Cardiac muscle cell (in vitro differentiated cells and primary cell): ENCODE measurements around the gene ECHS1. TPM values are rescaled to one million over a fixed set of nuclear protein-coding genes. Genes with fewer than 3 reads are reported as not detected.

Source experiments
- DNase-seq, 2 donors: peaks; one replicate each; pipeline versions ENCODE4 v3.0.0 to v3.0.0-alpha.2; 2010 to 2017; ENCODE audit warnings: low read depth in 1 of 2, low spot score in 1 of 2
- H3K27ac ChIP-seq: fragments of 200-600 bp; sonication (generic); 2 replicates; pipeline ENCODE4 v1.5.1; 2016
- H3K27me3 ChIP-seq: fragments of 200-600 bp; sonication (generic); 2 replicates; pipeline ENCODE4 v1.6.0; 2016; ENCODE audit warnings: control low read depth
- H3K36me3 ChIP-seq: fragments of 200-600 bp; sonication (generic); 2 replicates; pipeline ENCODE4 v1.5.1; 2016; ENCODE audit warnings: control low read depth
- H3K4me1 ChIP-seq: fragments of 200-600 bp; sonication (generic); 2 replicates; pipeline ENCODE4 v1.8.1; 2017; ENCODE audit warnings: low read depth, mild to moderate bottlenecking, mixed run types
- H3K4me3 ChIP-seq: fragments of 200-600 bp; sonication (generic); 2 replicates; pipeline ENCODE4 v1.5.1; 2016; ENCODE audit warnings: mild to moderate bottlenecking
- H3K9me3 ChIP-seq: fragments of 200-600 bp; sonication (generic); 2 replicates; pipeline ENCODE4 v1.5.1; 2017; ENCODE audit warnings: low read depth, mild to moderate bottlenecking, control low read depth
- polyA plus RNA-seq: library from polyadenylated mRNA; unstranded; fragments of >200 nt; fragmentation: Nextera tagmentation; extraction: Ambion mirVana; gene quantifications from 2 replicates; pipeline ENCODE4 v1.2.1, GENCODE V29; 2016
- total RNA-seq: library from RNA; depleted of rRNA; stranded (reverse); fragments of >200 nt; gene quantifications from 2 replicates; pipeline ENCODE4 v1.2.3, GENCODE V29; 2016
- TF ChIP-seq, protein P1 (sequence below): IDR thresholded peaks from 2 replicates; pipeline ENCODE4 v1.5.1; 2012; ENCODE audit warnings: low read depth, mild to moderate bottlenecking, low read length

ECHS1 gene
- total and polyA plus RNA-seq, 2 experiments from 2014 or later: 111 to 243 TPM

DNA sequence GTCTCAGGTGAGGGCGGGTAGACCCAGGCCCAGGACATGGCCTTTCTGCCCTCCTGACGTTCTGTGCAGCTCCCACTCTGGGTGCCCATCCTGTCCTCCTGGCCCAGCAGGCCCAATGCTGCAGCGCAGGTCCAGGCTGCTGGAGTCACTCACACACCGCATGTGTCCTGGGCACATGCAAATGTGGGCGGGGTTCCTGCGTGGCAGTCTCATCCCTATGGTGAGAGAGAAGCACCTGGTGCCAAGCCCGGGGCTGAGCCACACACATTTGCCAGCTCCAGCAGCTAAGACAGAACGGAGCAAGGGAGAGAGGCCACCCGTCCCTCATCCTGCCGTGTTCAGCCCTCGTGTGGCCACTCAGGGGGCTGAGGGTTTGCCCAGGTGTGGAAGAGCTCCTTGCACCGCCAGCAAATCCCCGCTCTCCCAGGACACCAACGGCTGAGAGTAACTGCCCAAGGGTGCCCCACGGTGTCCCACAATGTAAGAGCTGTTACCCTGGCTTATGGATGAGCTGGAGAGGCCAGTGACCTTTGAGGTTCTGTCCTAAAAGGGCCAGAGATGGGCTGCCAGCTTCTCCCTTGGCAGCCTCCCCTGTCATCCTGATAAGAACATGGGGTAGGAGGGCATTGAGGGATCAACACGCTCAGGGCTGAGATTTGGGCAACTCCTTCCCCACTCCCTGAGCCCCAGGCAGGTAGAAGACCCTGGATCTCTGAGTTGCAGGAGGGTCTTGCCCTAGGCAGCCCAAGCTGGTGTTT lies 19.8 kb downstream of the ECHS1 start:
- H3K36me3 ChIP-seq: no peaks in the 10 kb centered on the region
- TF ChIP-seq, protein P1, sequence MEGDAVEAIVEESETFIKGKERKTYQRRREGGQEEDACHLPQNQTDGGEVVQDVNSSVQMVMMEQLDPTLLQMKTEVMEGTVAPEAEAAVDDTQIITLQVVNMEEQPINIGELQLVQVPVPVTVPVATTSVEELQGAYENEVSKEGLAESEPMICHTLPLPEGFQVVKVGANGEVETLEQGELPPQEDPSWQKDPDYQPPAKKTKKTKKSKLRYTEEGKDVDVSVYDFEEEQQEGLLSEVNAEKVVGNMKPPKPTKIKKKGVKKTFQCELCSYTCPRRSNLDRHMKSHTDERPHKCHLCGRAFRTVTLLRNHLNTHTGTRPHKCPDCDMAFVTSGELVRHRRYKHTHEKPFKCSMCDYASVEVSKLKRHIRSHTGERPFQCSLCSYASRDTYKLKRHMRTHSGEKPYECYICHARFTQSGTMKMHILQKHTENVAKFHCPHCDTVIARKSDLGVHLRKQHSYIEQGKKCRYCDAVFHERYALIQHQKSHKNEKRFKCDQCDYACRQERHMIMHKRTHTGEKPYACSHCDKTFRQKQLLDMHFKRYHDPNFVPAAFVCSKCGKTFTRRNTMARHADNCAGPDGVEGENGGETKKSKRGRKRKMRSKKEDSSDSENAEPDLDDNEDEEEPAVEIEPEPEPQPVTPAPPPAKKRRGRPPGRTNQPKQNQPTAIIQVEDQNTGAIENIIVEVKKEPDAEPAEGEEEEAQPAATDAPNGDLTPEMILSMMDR: no peak
- no peaks in the 10 kb centered on the region for H3K4me1 ChIP-seq
- H3K27ac ChIP-seq: no peak overlapping the region
- no peaks in the 10 kb centered on the region for H3K27me3 ChIP-seq
- DNase-seq: no peak
- no peak overlapping the region for H3K4me3 ChIP-seq
- H3K9me3 ChIP-seq: no peaks in the 10 kb centered on the region

DNA sequence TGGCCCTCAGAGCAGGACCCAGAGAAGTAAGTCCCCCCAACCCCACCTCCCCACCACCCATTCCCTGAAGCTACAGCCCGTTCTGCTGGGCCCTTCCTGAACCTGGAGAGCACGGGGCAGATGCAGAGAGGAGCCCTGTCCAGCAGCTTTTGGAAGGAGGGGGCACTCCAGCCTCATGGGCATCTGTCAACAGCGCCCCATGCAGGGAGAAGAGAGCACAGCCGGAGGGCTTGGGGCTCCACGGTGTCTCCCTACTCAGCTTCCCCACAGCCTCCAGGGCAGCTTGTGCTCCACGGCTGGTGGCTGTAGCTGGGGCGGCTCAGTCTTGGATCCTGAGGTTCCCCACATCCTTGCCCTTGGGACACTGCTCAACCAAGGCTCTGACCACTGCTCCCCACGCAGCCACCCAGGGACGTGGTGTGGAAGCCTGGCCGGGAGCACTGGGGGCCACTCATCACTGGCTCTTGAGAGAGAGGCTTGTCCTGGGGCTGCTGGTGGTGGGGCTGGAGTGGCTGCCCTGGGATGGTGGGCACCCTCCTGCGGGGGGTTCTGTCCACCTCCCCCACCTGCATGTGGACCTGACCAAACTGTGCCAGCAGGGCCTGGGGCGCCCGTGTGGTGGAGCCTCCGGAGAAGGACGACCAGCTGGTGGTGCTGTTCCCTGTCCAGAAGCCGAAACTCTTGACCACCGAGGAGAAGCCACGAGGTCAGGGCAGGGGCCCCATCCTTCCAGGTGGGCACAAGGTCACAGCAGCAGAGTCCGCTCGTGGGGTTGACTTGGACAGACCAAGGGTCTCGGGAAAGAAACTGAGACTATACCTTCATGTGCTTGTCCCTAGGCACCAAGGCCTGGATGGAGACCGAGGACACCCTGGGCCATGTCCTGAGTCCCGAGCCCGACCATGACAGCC lies 21.5 kb downstream of the ECHS1 start:
- H3K9me3 ChIP-seq: no peaks in the 10 kb centered on the region
- H3K4me3 ChIP-seq: no peak overlapping the region
- H3K4me1 ChIP-seq: no peaks in the 10 kb centered on the region
- H3K27ac ChIP-seq: no peak overlapping the region
- TF ChIP-seq, protein P1: no peak
- no peak for DNase-seq
- no peaks in the 10 kb centered on the region for H3K27me3 ChIP-seq
- no peaks in the 10 kb centered on the region for H3K36me3 ChIP-seq

GRCh38 chr10:133350950-133351329 lies 22.2 kb downstream of the ECHS1 start:
- no peaks in the 10 kb centered on the region for H3K36me3 ChIP-seq
- TF ChIP-seq, protein P1: no peak
- H3K27ac ChIP-seq: no peak overlapping the region
- DNase-seq: no peak
- no peak overlapping the region for H3K4me3 ChIP-seq
- no peaks in the 10 kb centered on the region for H3K9me3 ChIP-seq
- H3K27me3 ChIP-seq: no peaks in the 10 kb centered on the region
- no peaks in the 10 kb centered on the region for H3K4me1 ChIP-seq

- no peak overlapping the region for H3K27ac ChIP-seq
- H3K36me3 ChIP-seq: no peaks in the 10 kb centered on the region
- no peaks in the 10 kb centered on the region for H3K27me3 ChIP-seq
- DNase-seq: no peak
- H3K9me3 ChIP-seq: no peaks in the 10 kb centered on the region
- H3K4me1 ChIP-seq: no peaks in the 10 kb centered on the region
- TF ChIP-seq, protein P1: no peak
- no peak overlapping the region for H3K4me3 ChIP-seq
Measured at GRCh38 chr10:133350283-133350949, 22.7 kb downstream of the ECHS1 start.

GRCh38 chr10:133349577-133350011 lies 23.6 kb downstream of the ECHS1 start:
- no peaks in the 10 kb centered on the region for H3K27me3 ChIP-seq
- no peaks in the 10 kb centered on the region for H3K9me3 ChIP-seq
- TF ChIP-seq, protein P1: no peak
- H3K36me3 ChIP-seq: no peaks in the 10 kb centered on the region
- DNase-seq: no peak
- no peak overlapping the region for H3K4me3 ChIP-seq
- H3K4me1 ChIP-seq: no peaks in the 10 kb centered on the region
- H3K27ac ChIP-seq: no peak overlapping the region
